HEK293 (cell line): ENCODE measurements around the gene FXYD6.

Experiments used
- CTCF ChIA-PET: fragments of 350-600 bp; formaldehyde crosslinking; extraction: SDS; loops from one replicate; lab custom pipeline; 2021; ENCODE audit warnings: antibody characterized with exemption; lab: Yijun Ruan, JAX
- POLR2A ChIA-PET: fragments of 300-600 bp; formaldehyde crosslinking; extraction: SDS; loops from one replicate; lab custom pipeline; 2020; ENCODE audit warnings: antibody characterized with exemption, inconsistent platforms; lab: Yijun Ruan, JAX
- H3K27ac ChIP-seq: fragments of 200-500 bp; sonication (Bioruptor generic); 2 replicates; pipeline ENCODE4 v1.5.1; 2014; ENCODE audit warnings: low read depth, low read length, control low read depth, inconsistent platforms; ENCODE audit errors: extremely low read depth
- H3K36me3 ChIP-seq, 2 experiments: fragments of 200-500 bp in 1 of 2; sonication (Bioruptor generic) in 1 of 2; 1 replicate in 1 of 2; 2 replicates in 1 of 2; pipeline ENCODE4 v1.5.1; 2014 to 2017; ENCODE audit warnings: inconsistent platforms in 2 of 2, low read length in 2 of 2; ENCODE audit not compliant: control insufficient read depth in 2 of 2, insufficient read depth in 1 of 2
- H3K4me1 ChIP-seq: fragments of 200-500 bp; sonication (Bioruptor generic); 2 replicates; pipeline ENCODE4 v1.5.1; 2014; ENCODE audit warnings: mild to moderate bottlenecking, low read length, inconsistent platforms; ENCODE audit not compliant: control insufficient read depth, insufficient read depth
- H3K4me3 ChIP-seq: 2 replicates; pipeline ENCODE4 v1.5.1; 2011; ENCODE audit warnings: low read depth, mild to moderate bottlenecking, control low read depth, low read length, moderate library complexity
- H3K9me3 ChIP-seq: fragments of 200-500 bp; sonication (Bioruptor generic); 2 replicates; pipeline ENCODE4 v1.5.1; 2014; ENCODE audit warnings: low read depth, low read length, inconsistent platforms; ENCODE audit not compliant: control insufficient read depth, insufficient read depth
- BCL11B ChIP-seq: fragments of 450-650 bp; formaldehyde crosslinking; IDR thresholded peaks from 2 replicates; pipeline ENCODE4 v1.5.1; 2016; ENCODE audit warnings: low read depth, missing biosample characterization, missing genetic modification characterization
- GLIS2 ChIP-seq: fragments of 450-650 bp; formaldehyde crosslinking; IDR thresholded peaks from 2 replicates; pipeline ENCODE4 v1.5.1; 2016; ENCODE audit warnings: missing biosample characterization, missing genetic modification characterization
- IKZF3 ChIP-seq: fragments of 450-650 bp; IDR thresholded peaks from 2 replicates; pipeline ENCODE4 v1.5.0; 2018; ENCODE audit warnings: missing biosample characterization, mild to moderate bottlenecking, missing genetic modification characterization, moderate library complexity
- MEIS1 ChIP-seq: sonication (generic); formaldehyde crosslinking; IDR thresholded peaks from 2 replicates; pipeline ENCODE4 v1.8.1; 2022; ENCODE audit warnings: missing genetic modification reagents, mild to moderate bottlenecking, borderline replicate concordance
- RBAK ChIP-seq: fragments of 450-650 bp; formaldehyde crosslinking; IDR thresholded peaks from 2 replicates; pipeline ENCODE4 v1.5.1; 2016; ENCODE audit warnings: missing biosample characterization, missing genetic modification characterization
- ZFHX2 ChIP-seq: fragments of 450-650 bp; formaldehyde crosslinking; conservative IDR thresholded peaks from 2 replicates; pipeline ENCODE4 v1.5.1; 2016; ENCODE audit warnings: missing biosample characterization, missing genetic modification characterization
- ZNF138 ChIP-seq: fragments of 450-650 bp; formaldehyde crosslinking; IDR thresholded peaks from 2 replicates; pipeline ENCODE4 v1.5.1; 2016; ENCODE audit warnings: missing biosample characterization, missing genetic modification characterization, borderline replicate concordance
- ZNF146 ChIP-seq: fragments of 450-650 bp; formaldehyde crosslinking; IDR thresholded peaks from 2 replicates; pipeline ENCODE4 v1.5.1; 2016; ENCODE audit warnings: missing biosample characterization, missing genetic modification characterization
- ZNF175 ChIP-seq: fragments of 450-650 bp; formaldehyde crosslinking; IDR thresholded peaks from 2 replicates; pipeline ENCODE4 v1.5.1; 2016; ENCODE audit warnings: missing biosample characterization, missing genetic modification characterization
- ZNF280D ChIP-seq: fragments of 450-650 bp; formaldehyde crosslinking; IDR thresholded peaks from 2 replicates; pipeline ENCODE4 v1.5.1; 2016; ENCODE audit warnings: missing biosample characterization, missing genetic modification characterization
- ZNF391 ChIP-seq: fragments of 450-650 bp; formaldehyde crosslinking; IDR thresholded peaks from 2 replicates; pipeline ENCODE4 v1.5.1; 2016; ENCODE audit warnings: low read depth, missing biosample characterization, missing genetic modification characterization, borderline replicate concordance
- ZNF513 ChIP-seq: fragments of 450-650 bp; IDR thresholded peaks from 2 replicates; pipeline ENCODE4 v1.5.1; 2018; ENCODE audit warnings: missing biosample characterization, missing genetic modification characterization
- ZNF529 ChIP-seq: fragments of 450-650 bp; formaldehyde crosslinking; IDR thresholded peaks from 2 replicates; pipeline ENCODE4 v1.5.1; 2017; ENCODE audit warnings: missing genetic modification characterization, missing biosample characterization; ENCODE audit not compliant: insufficient replicate concordance
- ZNF555 ChIP-seq: fragments of 450-650 bp; formaldehyde crosslinking; conservative IDR thresholded peaks from 2 replicates; pipeline ENCODE4 v1.5.1; 2017; ENCODE audit warnings: missing biosample characterization, mild to moderate bottlenecking, missing genetic modification characterization, inconsistent platforms
- ZNF571 ChIP-seq: fragments of 450-650 bp; formaldehyde crosslinking; IDR thresholded peaks from 2 replicates; pipeline ENCODE4 v1.5.0; 2017; ENCODE audit warnings: missing biosample characterization, missing genetic modification characterization
- ZNF629 ChIP-seq: fragments of 450-650 bp; formaldehyde crosslinking; IDR thresholded peaks from 2 replicates; pipeline ENCODE4 v1.5.1; 2017; ENCODE audit warnings: missing biosample characterization, missing genetic modification characterization
- ZNF664 ChIP-seq: fragments of 450-650 bp; formaldehyde crosslinking; IDR thresholded peaks from 2 replicates; pipeline ENCODE4 v1.5.1; 2016; ENCODE audit warnings: missing biosample characterization, missing genetic modification characterization
- ZNF747 ChIP-seq: fragments of 450-650 bp; formaldehyde crosslinking; IDR thresholded peaks from 2 replicates; pipeline ENCODE4 v1.5.1; 2016; ENCODE audit warnings: missing biosample characterization, missing genetic modification characterization

FXYD6 gene

GRCh38 chr11:117898059-117898458 lies 21.6 kb upstream of the FXYD6 start:
- no peak for TF ChIP-seq RBAK
- no peak for TF ChIP-seq ZNF391 (tag by site-specific recombination)
- TF ChIP-seq GLIS2 (tag by site-specific recombination) = no peak
- TF ChIP-seq ZFHX2 = peak; percentile 45
- no peak for TF ChIP-seq ZNF629
- ChIA-PET POLR2A (no interaction called here), CTCF (interaction anchor here (0.8 kb wide), 1 partner anchor 65 kb away, joined by 3 read pairs; no protein-coding TSS in a partner anchor)
- Histone ChIP-seq H3K4me3 (no peak overlapping the region), H3K4me1 (no peaks in the 10 kb centered on the region), H3K9me3 (no peaks in the 10 kb centered on the region), H3K27ac (no peak overlapping the region), H3K36me3 (no peaks in the 10 kb centered on the region)

- ChIA-PET POLR2A (no interaction called here), CTCF (interaction anchor here (1.0 to 1.3 kb wide), 2 partner anchors 12 to 54 kb away, joined by 4 to 5 read pairs; no protein-coding TSS in a partner anchor)
- no peaks in the 10 kb centered on the region for H3K9me3 ChIP-seq
- no peaks in the 10 kb centered on the region for H3K4me1 ChIP-seq
- no peak overlapping the region for H3K4me3 ChIP-seq
- no peak overlapping the region for H3K27ac ChIP-seq
- no peaks in the 10 kb centered on the region for H3K36me3 ChIP-seq
- no peak for TF ChIP-seq BCL11B
- no peak for TF ChIP-seq ZNF513 (tag by site-specific recombination)
- TF ChIP-seq ZNF146 (tag by site-specific recombination) = peak; percentile 95
- TF ChIP-seq IKZF3 = no peak
- TF ChIP-seq ZNF529 (tag by site-specific recombination) = no peak
- TF ChIP-seq ZNF664 (tag by site-specific recombination) = no peak
- no peak for TF ChIP-seq ZNF175 (tag by site-specific recombination)
- no peak for TF ChIP-seq ZNF280D
These were observed 16.2 kb upstream of the FXYD6 start for GRCh38 chr11:117892651-117893050.

- TF ChIP-seq ZNF138 (no peak), MEIS1 (CRISPR knock-in tag) (no peak), ZNF571 (tag by site-specific recombination) (no peak), ZNF747 (tag by site-specific recombination) (no peak), ZNF555 (tag by site-specific recombination) (no peak)
- Histone ChIP-seq H3K36me3 (no peaks in the 10 kb centered on the region), H3K4me1 (no peaks in the 10 kb centered on the region), H3K9me3 (no peaks in the 10 kb centered on the region), H3K27ac (no peak overlapping the region), H3K4me3 (no peak overlapping the region)
- ChIA-PET POLR2A (interaction anchor here (0.7 kb wide), 1 partner anchor 14 kb away, joined by 3 read pairs; no protein-coding TSS in a partner anchor), CTCF (interaction anchor here (1.3 kb wide), 1 partner anchor 14 kb away, joined by 4 read pairs; no protein-coding TSS in a partner anchor)
These were observed 14.9 kb upstream of the FXYD6 start for GRCh38 chr11:117891362-117891761.
